Loucy (cell line): ENCODE measurements around the gene TP53AIP1.

ENCODE experiments used
- EZH2phosphoT487 ChIP-seq: fragments of 200-600 bp; IDR thresholded peaks from 2 replicates; pipeline ENCODE4 v1.6.1; 2018; ENCODE audit warnings: antibody characterized with exemption, mild to moderate bottlenecking, moderate library complexity, borderline replicate concordance
- TF ChIP-seq, protein P1 (sequence below): fragments of 200-600 bp; sonication (generic); conservative IDR thresholded peaks from 2 replicates; pipeline ENCODE4 v1.5.1; 2014; ENCODE audit warnings: mild to moderate bottlenecking, antibody characterized with exemption, low read length

DNA sequence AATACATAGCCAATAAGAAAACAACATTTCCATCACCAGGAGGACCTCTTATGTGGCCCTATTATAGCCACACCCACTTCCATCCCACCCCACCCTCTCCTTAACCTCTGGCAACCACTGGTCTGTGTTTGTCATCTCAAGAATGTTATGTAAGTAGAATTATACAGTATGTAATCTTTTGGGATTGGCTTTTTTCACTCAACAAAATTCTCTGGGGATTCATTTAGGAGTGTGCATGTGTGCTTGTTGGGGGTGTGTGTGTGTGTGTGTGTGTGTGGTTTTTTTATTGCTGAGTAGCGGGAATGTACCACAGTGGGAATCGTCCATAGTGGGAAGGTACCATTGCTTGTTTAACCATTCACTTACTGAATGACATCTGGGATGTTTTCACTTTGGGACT, 46.3 kb downstream of the TP53AIP1 start:
- TF ChIP-seq, protein P1, sequence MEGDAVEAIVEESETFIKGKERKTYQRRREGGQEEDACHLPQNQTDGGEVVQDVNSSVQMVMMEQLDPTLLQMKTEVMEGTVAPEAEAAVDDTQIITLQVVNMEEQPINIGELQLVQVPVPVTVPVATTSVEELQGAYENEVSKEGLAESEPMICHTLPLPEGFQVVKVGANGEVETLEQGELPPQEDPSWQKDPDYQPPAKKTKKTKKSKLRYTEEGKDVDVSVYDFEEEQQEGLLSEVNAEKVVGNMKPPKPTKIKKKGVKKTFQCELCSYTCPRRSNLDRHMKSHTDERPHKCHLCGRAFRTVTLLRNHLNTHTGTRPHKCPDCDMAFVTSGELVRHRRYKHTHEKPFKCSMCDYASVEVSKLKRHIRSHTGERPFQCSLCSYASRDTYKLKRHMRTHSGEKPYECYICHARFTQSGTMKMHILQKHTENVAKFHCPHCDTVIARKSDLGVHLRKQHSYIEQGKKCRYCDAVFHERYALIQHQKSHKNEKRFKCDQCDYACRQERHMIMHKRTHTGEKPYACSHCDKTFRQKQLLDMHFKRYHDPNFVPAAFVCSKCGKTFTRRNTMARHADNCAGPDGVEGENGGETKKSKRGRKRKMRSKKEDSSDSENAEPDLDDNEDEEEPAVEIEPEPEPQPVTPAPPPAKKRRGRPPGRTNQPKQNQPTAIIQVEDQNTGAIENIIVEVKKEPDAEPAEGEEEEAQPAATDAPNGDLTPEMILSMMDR: no peak
- TF ChIP-seq EZH2phosphoT487: no peak
